Fibroblast of peridontal ligament (primary cell): ENCODE results near the gene CERS1.
"Not testable (repeated sequence)": the region's sequence is repeated elsewhere in the genome, so short reads cannot be mapped to it uniquely, and the experiment has no call there.

Source experiments
- DNase-seq: peaks from one replicate; pipeline ENCODE4 v3.0.0-alpha.2; 2010; ENCODE audit errors: extremely low read depth

Gene CERS1

GRCh38 chr19:18919086-18919899 lies 23.3 kb upstream of the CERS1 start, which contains the start of the genes COPE and DDX49:
COPE (minus strand) TSS chr19:18919387; CDS start chr19:18919348, 39 bp downstream.
DDX49 (plus strand) TSS chr19:18919715; CDS start chr19:18919742, 27 bp downstream.
- peak; percentile 100 for DNase-seq

GRCh38 chr19:18917593-18917992 lies 21.6 kb upstream of the CERS1 start:
- DNase-seq, result not testable (repeated sequence)

DNA sequence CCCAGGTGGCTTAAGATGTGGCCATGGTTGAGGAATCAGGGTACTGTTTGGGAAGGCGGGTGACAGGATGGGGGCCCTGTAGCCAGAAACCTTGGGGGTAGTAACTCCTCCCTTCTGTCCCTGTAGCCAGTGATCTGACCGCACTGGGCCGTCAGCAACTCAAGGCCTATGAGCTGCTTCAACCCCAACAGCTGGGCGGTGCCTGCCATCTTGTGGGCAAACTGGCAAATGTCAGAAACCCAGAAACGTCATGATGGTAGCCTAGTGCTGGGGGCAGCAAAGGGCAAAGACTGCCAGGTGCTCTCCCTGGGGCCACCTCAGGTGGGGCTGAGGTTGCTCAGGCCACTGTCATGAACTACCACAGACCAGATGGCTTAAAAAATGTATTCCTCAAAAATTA lies 19.7 kb upstream of the CERS1 start:
- peak; percentile 40 for DNase-seq

GRCh38 chr19:18913466-18913865 lies 17.5 kb upstream of the CERS1 start:
- DNase-seq, result no peak

DNA sequence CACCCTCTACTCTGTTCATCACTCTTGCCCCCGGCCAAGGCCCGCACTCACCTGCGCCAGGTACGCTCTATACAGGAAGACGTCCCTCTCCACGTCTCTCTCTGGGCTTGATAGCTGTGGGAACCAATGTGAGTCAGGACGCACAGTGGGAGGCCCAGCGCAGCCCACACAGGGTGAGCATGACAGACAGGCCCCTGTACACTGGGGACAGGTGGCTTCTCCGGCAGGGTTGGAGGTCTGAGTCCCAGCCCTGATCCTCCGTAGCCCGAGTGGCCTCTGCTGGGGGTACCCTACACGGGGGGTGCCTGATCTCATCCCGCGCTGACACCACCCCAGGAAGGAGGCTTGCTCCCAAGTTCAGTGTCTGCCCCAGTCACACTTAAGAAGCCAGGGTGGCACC lies 17.0 kb upstream of the CERS1 start:
- DNase-seq, result no peak

DNA sequence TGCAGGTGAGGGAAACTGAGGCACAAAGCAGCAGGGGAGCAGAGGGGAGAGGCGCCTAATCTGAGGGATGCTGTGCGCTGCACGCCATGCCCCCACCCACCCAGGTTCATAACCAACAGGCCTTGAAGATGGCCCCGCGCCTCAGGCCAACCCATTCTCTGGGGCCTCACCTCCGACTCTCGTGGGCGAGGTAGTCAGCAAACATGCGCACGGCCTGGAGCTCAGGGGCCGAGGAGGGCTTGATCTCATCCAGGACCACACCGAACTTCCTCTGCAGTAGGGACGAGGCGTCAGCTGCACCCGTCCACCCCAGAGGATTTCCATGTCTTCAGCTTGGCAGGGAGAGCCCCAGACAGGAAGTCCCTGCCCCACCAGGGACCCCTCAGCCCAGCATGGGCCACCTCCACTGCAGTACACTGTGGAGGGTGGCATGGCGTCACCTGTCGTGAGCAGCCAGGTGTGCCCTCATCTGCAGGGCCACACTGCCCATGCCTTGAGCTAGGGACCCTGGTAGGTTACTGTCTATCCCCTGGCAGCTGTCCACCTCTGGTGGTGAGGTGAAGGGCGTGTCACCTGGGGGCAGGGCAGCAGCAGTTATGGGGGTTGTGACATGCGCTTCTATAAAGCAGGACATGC lies 15.0 kb upstream of the CERS1 start:
- no peak for DNase-seq

GRCh38 chr19:18910010-18910409 lies 14.1 kb upstream of the CERS1 start:
- DNase-seq, result no peak

DNA sequence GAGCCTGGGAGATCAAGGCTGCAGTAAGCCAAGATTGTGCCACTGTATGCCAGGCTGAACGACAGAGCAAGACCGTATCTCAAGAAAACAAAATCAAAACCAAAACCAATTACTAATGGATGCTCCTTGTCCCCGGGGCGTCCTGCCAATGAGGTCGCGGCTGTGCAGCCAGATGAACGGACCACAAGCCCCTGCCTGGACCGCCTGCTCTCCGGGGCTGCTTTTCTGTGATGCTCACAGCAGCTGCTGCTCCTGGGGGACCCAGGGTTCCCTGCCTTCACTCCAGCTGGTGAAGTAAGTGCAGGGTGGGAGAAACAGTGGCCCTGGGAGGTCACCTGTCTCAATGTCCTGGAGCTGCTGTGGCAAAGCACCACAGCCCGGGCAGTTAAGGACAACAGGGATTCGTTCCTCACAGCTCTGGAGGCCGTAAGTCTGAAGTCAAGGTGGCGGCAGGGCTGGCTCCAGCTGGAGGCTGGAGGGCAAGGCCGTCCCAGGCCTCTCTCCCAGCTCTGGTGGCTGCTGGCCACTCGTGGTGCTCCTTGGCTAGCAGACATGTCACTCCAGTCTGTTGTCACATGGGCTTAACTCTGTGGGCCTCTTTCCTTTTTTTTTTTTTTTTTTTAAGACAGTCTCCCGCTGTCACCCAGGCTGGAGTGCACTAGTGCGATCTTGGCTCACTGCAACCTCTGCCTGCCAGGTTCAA lies 13.1 kb upstream of the CERS1 start:
- no peak for DNase-seq

- no peak for DNase-seq
Observed at GRCh38 chr19:18906605-18907519, 10.9 kb upstream of the CERS1 start.

DNA sequence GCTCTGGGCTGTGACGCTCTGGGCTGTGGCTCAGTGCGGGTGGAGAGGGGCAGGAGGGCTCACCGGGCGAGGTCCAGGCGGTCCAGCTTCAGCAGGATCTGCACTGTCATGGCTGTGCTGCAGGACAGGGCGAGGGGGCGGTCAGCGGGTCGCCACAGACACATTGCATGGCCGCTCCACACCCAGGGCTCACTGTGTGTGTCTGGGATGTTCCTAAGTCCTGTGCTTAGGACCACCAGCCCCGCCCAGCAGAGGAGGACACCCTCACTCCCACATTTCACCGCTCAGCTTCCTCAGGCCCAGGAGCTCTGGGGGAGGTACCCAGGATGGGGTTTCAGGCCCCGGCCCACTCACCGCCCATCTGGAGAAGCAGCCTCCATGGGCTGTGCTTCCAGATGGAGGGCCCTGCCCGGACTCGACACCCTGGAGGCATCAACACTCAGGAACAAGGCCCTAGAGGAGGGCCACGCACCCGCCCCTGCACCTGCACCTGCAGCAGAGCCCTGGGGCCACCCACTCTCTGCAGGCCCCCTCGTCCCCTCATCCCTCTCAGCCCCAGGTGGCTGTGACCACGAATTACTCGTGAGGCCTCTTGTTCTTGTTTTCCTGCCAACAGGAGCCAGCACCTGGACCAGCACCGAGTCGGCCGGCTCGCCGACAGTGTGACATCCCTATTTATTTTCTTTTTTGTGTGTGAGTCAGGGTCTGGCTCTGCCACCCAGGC lies 9.7 kb upstream of the CERS1 start:
- no peak for DNase-seq

GRCh38 chr19:18905058-18905456 lies 9.1 kb upstream of the CERS1 start:
- no peak for DNase-seq

DNA sequence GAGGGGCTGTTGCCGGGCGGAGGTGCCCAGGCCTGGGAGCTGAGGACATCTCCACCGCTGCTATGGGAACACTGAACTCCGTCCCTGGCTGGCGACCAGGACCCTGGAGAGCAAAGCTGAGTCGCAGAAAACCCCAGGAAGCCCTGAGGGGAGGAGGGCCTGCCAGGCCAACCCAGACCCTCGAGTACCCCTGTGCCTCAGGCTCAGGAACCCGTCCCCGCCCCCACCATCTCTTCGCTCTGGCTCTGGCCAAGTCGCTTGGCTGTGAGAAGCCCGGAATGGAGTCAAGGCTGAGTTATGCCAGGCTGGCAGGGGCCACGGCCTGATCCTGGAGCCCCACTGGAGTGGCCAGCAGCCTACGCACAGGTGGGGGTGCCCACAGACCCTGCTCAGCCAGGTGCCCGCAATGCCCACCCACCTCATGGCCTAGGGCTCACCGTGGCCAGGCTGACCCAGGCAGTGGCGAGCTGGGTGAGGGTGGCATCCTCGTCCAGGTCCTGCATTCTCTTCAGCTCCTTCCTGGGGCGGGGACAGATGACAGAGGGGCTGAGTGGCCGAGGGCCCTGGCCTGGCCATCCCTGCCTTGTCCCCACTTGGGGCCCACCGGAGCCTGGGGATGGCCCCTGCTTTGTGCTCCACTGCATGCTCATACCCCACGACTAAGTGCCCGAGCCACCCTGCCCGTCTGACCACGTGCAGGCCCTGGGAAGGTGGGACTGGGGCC lies 8.5 kb upstream of the CERS1 start:
- DNase-seq, result no peak

- no peak for DNase-seq
Observed at GRCh38 chr19:18903156-18904037, 7.4 kb upstream of the CERS1 start.

GRCh38 chr19:18902519-18902918 lies 6.6 kb upstream of the CERS1 start:
- DNase-seq, result not testable (repeated sequence)

GRCh38 chr19:18901491-18901890 lies 5.5 kb upstream of the CERS1 start:
- no peak for DNase-seq

DNA sequence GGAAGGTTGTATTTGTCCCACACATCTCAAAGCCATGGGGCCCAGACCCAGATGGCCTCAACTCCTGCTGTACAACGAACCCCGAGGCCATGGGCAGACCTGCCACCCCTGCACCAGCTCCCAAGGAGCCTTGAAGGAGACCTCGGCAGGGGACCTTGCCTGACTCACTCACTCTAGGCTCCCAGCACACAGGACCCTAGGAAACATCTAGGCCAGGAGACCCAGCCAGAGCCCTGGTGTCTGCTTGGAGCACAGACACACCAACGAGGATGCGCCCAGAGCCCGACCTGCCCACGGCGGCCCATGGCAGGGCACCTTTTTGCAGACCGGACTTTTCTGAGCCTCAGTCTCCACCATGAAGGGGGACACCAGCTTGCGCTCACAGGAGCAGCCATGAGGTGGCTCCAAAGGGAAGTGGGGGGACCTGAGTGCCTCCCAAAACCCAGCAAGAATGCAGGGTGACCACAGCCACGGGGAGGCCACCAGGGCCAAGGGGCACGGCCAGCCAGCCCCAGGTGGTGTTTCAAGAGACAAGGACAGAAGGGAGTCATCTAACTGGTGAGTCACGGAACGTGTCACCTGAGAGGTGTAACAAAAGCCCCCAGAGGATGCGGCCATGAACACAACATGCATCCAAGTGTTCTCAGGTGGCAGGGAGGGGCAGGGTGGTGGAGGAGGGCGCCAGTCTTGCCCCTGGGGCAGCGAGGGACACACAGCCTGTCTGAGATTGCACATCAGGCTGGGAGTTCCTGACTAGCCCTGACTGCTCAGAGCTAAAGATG lies 4.9 kb upstream of the CERS1 start:
- DNase-seq, result no peak

DNA sequence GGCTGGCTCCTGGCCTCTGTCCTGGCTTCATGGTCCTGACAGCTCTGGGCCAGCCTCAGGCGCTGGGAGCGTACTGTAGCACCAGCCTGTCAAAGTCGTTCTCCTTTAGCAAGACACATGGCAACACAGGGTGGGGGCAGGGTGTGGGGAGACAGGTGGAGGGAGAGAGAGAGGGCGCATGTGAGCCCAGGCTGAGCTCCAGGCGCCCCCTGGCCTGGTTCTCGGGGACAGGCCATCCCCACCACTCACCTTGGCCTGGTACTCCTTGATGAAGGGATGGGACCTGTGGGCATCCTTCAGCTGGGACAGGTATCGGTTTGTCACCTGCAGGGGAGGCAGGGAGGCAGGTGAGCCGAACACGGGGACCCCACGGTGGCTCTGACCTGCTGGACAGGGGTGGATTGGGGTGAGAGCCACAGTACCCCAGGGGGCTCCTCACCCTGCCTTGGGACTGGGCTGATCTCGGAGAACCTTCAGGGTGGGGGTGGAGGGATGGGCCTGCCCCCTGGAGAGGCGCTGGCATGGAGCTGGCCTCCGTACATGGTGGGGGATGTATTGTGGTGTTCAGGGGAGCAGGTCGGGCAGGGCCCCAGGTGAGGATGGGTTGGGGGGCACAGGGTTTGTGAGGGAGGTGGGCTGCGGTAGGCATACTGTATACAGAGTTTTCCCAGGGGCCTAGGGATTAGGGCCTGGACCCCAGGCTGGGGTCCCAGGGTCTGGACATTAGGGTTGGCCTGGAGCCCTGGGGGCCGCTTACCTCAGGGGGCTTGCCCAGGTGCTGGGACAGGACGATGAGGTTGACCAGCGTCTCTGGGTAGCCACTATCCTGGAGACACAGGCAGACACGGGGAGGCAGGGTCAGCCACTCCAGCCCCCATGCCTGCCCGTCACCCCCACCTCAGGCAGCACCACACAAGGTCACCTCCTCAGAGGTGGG lies 3.9 kb upstream of the CERS1 start:
- no peak for DNase-seq
